ENCODE measurements around the gene TBX2.
"Not testable (repeated sequence)": the region's sequence is repeated elsewhere in the genome, so short reads cannot be mapped to it uniquely, and the experiment has no call there.

TBX2 gene

DNA sequence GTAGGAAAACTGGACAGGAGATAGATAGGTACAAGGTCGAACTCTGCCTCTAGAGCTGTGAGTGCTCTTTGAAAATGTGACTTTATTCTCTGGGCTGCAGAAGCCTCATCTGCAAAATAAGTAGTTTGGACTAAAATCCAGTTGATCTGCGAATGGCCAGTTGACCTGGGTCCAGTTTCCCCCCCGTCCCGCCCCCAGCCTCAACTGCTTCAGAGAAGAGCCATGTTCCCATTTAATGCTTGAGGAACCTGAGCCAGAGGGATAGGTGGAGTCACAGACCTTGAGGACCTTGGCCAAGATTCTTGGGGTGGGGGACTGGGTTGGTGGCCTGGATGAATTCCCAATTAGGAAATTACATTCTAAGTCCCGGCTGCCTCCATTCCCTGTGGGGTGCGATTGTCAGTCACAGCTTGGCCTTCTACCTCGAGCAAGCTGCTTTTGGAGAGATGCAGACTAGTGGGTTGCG lies 14.1 kb downstream of the TBX2 start:
- DNase-seq (ENCODE audit: low spot score): no peak

DNA sequence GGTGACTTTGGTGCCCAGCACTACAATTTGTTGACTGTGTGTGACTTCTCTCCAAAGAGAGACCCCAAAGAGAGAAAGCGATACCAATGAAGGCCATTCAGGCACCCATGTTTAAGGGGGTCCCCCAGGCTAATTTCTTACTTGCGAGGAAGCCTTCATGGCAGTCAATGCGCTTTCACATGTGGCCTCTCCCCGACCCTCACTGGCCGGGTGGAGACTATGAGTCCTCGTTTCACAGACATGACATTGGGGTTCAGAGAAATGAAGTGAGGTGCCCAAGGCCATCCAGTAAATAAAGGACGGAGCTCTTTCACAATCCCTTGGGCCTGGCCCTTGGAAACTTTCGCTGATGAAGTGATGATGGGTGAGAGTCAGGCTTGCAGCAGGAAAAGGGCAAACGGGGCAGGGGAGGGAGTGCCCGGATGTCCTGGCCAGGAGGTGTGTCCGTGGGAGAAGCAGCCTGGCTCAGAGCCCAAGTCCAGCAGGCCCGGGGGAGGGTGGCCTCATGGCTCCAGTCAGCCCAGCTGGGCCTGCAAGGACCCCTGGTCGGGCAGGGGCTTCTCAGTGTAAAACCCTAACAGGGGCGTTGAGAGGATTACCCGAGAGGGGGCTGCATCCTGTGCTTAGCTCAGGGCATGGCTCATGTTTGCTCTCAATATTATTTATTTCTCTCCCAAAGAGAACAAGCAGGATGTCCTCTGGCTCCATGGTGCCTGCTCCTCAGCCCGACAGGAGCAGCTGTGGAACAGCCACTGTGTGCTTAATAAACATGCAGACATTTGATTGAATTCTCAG lies 14.7 kb downstream of the TBX2 start:
- DNase-seq (ENCODE audit: low spot score): no peak

DNA sequence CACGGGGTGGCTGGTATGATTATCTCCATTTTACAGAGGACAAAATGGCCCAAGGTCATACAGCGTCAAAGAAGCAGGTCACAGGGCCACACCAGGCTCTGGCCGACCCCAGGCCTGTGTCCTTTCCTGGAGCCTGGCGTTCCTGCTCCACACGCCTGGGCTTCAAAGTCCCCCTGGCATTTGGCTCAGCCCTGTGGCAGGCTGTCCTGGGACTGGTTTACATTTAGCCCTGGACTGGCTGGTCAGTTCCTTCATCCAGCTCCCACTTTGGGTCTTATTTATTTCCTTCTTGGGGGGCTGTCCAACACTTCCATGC lies 15.3 kb downstream of the TBX2 start:
- no peak for DNase-seq (ENCODE audit: low spot score)

DNA sequence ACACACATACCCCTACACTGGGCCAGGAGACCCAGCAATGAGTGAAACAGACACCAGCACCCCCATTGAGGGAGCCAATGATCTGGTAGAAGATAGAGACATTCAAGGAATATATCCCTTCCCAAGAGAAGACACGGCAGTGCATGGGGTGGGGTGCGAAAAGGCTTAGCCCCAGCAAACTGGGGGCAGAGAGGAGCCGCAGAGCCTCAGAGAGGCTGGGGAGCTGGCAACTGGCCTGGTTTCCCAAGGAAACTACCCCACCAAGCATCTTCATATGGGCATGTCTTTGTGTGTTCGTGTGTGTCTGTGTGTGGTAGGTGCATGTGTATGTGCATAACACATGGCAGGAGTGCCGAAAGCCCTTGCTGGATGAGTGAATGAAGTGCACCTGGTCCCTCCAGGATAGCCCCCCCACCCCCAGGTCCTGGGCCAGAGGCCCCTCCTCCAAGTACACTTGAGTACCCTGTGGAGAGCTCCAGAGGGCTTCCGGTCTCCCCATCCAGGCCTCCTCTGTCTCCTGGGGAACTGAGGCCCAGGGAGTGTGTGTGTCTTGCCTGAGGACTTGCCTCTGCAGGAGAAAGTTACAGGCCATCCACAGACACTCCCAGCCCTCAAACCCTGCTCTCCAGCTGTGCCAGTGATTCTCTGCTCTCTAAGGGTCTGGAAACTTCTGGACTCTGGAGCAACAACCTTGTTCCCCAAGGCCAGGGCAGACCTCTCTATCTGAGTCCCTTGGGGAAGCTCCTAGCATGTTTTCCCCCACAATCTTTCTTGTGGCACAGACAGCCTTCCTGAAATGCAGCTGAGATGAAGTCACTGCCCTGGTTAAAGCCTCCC lies 15.9 kb downstream of the TBX2 start:
- no peak for DNase-seq (ENCODE audit: low spot score)

DNA sequence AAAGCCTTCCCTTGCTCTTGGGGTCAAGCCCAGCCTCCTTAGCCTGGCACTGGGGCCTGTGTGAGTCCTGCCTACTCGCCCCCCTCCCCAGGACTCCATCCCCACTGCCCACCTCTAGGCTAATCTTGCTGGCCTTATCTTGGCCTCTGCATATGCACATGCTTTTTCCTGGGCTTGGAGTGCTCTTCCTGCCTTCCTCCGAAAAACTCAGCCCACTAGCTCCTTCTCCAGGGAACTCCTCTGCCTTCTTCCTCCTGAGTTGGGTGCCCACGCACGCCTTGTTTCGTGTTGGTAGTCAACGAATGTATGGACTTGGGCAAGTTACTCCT lies 16.5 kb downstream of the TBX2 start:
- DNase-seq (ENCODE audit: low spot score): no peak

DNA sequence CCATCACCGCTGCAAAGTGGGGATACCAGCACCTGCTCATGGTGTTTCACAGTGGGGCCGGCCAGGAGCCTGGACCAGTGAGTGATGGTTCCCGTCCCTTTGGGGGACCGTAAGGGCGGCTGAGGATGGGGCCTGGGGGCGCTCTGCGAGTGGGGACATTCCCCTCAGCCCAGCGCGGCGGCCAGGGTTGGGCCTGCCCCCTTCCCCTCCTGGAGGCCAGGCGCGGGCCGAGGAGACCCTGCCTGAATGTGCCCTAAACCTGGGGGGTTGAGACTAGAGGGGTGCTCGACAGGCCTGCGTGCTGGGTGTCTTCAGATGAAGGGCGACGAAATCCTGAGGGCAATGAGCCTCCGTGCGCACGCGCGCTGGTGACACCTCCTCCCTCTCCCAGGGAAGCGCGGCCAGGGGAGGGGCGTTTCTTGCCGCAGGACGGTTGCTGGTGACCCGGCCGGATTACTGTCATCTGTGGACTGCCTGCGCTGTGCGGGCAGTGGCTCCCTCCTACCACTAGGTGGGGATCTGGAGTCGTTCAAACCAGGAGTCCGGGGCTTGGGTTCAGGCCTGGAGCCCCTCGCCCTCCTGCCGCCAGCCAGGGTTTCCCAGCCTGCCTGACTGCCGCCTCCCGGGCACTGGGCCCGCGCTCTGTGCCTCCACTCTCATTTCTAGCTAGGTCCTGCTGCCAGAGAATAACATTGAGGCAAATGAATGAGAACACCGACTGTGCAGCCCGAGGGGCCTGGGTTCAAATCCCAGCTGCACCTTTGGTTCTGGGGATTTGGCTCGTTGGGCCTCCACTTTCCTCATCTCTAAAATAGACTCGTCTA lies 17.1 kb downstream of the TBX2 start:
- DNase-seq (ENCODE audit: low spot score): peak; percentile 95

DNA sequence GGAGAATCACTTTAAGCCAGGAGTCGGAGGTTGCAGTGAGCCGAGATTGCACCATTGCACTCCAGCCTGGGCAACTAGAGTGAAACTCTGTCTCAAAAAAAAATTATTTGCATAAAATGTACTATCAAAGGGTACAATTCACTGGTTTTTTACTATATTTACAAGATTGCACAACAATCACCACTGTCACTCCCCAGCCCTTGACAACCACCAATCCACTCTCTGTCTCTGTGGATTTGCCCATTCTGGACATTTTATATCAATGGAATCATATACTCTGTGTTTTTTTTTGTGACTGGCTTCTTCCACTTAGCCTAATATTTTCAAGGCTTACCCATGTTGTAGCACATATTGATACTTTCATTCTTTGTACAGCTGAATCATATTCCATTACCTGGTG lies 18.8 kb downstream of the TBX2 start:
- DNase-seq (ENCODE audit: low spot score): no peak

DNA sequence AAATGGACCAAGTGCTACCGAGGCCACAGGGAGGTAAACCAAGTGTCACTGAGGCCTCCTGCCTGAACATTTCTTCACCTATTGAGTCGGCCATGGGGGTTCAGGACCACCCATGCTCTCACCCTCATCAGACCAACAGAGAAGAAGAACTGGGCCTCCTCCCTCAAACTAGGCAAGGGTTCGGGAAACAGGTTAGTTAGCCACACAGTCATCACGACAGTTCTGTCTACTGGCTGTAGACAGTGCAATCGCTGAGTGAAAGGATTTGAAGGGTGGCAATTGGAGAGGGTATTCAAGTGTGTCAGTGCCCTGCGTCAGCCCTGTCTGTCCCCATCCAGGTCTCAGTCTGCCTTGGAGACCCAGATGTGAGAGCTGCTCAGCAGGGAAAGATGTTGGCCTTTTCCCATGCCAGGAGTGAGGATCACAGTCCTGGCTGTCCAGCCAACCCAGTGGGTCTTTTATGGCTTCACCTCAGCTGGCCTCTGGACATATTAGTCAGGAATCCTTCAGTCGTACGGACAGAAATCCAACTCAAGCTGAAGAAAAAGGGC lies 19.9 kb downstream of the TBX2 start:
- no peak for DNase-seq (ENCODE audit: low spot score)

DNA sequence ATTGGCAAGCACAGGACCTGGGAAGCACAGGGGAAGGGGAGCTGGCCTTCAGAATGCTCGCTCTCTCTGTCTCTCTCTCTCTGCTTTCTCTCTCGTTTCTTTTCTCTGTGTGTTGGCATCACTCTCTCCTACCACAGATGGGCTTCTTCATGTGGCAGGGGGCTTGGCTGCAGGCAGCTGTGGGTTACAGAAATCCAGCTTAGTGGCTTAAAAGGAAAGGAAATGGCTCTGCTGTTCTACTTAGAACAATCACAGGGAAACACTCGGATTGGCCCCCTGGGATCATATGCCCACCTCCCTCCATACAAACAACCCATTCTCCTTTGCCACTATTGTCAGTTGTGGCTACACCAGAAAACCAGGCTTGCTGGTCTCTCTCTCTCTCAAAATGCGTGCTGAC lies 20.4 kb downstream of the TBX2 start:
- no peak for DNase-seq (ENCODE audit: low spot score)

DNA sequence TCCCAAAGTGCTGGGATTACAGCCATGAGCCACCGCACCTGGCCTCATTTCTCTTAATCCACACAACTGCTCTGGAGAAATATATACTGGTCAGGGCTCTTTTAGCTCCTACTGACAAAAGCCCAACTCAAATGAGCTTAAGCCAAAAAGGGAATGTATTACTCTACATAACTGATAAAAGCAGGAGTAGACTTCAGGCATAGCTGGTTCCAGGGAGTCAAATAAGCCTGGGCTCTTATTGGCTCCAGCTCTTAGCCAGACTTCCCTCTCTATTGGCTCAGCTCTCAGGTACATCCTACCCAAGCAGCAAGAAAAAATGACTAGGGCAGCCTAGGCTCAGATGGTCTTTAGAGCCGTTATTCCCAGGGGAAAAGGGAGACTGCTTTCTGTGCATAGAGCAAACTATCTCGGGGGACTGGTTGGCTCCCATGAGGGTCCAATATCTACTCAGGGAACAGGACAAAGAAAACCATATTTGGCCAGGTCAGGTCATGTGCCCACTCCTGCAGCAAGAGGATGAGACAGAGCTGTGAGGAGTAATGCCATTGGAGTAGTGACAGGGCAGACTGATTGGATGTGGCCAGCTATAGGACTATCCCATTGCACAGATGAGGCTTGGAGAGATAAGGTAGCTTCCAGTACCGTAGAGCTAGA lies 21.2 kb downstream of the TBX2 start:
- no peak for DNase-seq (ENCODE audit: low spot score)

DNA sequence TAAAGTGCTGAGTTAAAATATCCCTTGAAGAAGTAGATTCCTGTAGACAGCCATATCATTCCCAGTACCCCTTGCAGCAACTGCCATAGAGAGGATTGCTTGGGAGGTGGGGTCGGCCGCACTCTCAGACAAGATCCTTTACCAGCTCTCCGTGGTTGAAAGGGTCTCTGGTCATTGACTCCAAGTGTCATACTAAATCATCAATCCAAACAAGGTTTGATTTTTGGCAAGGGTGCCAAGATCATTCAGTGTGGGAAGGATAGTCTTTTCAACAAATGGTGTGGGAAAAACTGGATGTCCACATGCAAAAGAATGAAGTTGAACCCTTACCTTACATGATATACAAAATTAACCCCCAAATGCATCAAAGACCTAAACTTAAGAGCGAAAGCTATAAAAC lies 21.8 kb downstream of the TBX2 start:
- no peak for DNase-seq (ENCODE audit: low spot score)

DNA sequence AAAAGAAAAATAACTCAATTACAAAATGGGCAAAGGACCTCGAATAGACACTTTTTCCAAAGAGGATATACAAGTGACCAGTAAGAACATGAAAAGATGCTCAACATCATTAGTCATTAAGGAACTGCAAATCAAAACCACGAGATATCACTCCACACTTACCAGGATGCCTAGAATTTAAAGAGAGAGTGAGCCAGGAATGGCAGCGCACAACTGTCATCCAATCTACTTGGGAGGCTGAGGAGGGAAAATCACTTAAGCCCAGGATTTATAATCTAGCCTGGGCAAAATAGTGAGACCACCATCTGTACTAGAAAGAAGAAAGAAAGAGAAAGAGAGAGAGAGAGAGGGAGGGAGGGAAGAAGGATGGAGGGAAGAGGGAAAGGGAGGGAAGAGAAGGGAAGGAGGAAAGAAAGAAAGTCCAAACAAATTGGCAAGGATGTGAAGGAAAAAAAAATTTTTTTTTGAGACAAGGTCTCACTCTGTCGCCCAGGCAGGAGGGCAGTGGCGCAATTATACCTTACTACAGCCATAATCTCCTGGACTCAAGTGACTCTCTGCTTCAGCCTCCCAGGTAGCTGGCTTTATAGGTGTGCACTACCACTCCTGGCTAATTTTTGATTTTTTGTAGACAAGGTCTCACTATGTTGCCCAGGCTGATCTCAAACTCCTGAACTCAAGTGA lies 22.6 kb downstream of the TBX2 start:
- DNase-seq (ENCODE audit: low spot score): no peak

DNA sequence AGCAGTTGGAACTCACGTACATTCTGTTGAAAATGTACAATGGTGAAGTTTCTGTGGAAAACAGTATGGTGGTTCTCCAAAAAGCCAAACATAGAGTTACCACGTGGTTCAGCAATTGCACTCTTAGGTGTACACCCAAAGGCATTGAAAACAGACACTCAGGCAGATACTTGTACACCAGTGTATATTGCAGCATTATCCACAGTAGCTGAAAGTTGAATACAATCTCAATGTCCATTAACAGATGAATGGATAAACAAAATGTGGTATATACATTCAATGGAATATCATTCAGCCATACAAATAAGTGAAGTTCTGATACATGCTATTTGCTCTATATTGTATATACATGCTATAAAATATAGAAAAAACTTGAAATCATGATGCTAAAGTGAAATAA lies 23.2 kb downstream of the TBX2 start:
- no peak for DNase-seq (ENCODE audit: low spot score)

DNA sequence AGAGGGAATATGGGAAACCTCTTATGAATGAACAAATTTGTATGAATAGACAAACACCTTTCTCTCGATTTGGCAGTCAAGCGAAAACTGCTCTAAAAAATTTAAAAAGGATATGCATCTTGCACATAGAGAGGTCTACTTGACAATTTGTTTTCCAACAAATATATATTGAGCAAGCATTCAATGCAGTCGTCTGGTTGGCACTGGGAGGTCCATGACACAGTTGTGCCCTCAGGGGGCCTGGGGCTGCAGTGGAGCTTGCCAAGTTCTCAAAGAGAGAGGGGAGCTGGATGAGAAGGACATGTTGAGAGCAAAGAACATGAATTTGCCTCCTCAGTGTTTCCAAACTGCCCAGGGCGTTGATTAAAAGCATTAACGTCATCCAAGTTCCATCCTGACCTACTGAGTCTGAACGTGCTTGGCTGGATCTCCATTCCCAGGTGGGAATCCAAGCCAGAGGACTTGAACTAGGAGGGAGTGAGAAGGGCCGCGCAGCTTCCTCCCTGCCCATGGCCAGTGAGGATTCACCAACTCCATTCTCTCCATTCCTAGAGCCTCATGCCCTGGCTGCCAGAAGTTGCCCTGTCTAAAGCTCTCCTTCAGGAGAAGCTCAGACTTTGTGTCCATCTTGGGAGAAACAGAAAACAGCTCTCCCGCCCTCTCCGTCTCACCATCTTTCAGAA lies 24.5 kb downstream of the TBX2 start:
- no peak for DNase-seq (ENCODE audit: low spot score)

DNA sequence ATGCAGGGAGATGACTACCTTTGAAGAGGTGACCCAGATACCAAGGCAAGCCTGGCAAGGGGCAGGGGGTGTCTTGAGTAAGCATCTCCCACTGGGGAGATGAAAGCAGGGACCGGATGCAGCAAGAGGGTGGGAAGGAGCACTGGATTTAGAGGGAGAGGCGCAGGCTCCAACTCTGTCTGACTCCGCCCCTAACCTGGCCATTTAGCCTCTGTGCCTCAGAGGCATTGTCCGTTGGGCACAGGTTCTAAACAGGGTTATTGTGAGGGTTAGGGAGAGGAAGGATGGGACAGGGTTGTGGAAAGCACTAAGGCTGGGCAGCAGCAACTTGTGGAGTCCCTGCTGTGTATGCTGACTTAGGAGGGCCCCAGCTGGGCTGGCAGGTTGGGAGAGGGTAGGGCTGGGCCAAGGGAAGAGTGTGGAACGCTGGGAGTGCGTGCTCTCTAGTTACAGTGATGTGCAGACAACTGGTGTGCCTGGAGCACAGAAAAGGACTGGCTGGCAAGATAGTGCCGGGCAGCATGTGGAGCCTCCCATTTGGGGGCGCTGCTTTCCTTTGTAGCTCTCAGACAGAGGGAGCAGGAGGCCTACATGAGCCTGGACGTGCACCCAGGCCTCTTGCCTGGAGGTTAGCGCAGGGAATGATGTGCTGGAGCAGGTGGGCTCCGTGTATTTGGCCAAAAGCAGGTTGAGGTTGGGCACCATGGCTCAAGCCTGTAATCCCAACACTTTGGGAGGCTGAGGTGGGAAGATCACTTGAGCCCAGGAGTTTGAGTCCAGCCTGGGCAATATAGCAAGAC lies 26.2 kb downstream of the TBX2 start:
- no peak for DNase-seq (ENCODE audit: low spot score)

DNA sequence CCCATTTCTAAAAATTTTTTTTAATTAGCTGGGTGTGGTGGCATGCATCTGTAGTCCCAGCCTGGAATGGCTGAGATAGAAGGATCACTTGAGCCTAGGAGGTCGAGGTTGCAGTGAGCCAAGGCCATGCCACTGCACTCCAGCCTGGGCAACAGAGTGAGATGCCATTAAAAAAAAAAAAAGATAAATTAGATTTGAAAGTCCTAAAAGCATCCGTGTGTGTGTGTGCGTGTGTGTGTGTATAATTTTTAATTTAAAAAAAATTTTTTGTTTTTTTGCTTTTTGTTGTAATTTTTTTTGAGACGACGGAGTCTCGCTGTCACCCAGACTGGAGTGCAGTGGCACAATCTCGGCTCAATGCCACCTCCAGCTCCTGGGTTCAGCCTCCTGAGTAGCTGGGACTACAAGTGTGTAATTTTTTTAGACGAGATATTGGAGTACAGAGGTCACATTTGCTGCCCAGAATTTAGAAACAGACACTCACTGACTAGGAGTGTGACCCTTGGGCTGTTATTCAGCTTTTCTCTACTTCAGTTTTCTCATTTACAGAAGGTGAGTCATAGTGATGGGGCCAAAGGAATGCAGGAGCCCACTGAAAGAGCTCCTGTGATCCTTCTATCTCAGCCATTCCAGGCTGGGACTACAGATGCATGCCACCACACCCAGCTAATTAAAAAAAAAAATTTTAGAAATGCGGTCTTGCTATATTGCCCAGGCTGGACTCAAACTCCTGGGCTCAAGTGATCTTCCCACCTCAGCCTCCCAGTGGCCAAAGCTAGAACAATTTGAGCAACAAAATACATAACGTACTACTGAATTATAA lies 27.1 kb downstream of the TBX2 start:
- DNase-seq (ENCODE audit: low spot score): peak; percentile 49

DNA sequence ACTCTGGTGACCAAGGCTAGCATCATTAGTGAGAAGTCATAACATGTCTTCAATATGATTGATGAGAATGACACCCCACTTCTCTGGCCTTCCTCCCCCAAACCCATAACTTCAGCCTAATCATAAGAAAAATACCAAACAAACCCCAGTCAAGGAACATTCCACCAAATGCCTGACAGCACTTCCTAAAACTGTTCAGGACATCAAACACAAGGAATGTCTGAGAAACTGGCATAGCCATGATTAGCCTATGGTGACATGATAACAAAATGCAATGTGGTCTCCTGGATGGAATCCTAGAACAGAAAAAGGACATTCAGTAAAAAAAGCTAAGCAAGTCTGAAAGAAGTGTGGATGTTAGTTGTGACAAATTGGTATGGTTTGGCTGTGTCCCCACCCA lies 27.9 kb downstream of the TBX2 start:
- DNase-seq (ENCODE audit: low spot score): no peak

DNA sequence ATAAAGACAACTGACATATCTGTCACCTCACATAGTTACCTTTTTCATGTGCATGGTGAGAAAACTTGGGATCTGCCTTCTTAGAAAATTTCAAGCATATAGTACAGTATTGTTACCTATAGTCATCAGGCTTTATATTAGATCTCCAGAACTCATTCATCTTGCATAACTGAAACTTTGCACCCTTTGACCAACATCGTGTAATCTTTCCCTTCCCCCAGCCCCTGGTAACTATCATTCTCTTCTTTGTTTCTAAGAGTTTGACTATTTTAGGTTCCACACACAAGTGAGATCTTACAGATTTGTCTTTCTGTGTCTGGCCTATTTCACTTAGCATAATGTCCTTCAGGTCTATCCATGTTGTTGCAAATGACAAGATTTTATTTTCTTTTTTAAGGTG lies 29.6 kb downstream of the TBX2 start:
- no peak for DNase-seq (ENCODE audit: low spot score)

DNA sequence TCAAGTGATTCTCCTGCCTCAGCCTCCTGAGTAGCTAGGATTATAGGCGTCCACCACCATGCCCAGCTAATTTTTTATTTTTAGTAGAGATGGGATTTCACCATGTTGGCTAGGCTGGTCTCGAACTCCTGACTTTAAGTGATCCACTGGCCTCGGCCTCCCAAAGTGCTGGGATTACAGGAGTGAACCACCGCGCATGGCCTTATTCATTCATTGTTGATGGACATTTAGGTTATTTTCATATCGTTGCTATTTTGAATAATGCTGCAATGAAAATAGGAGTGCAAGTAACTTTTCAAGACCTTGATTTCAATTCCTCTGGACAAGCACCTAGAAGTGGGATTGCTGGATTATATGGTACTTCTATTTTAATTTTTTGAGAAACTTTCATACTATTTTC lies 30.2 kb downstream of the TBX2 start:
- DNase-seq (ENCODE audit: low spot score): not testable (repeated sequence)
